NOMO-1 (cell line): Measurements from ENCODE around the gene SLC12A3.

Experiments used
- DNase-seq, 2 experiments: peaks; one replicate each; lab custom pipeline; 2025; ENCODE audit not compliant: unreplicated experiment in 2 of 2; lab: John Stamatoyannopoulos, UW

SLC12A3 gene

GRCh38 chr16:56961851-56962281 is 96.9 kb downstream of the SLC12A3 start, which contains the start of gene CETP:
Gene CETP (plus strand): TSS chr16:56961950. CDS start chr16:56961980, 30 bp downstream.
- DNase-seq = no peak

DNA sequence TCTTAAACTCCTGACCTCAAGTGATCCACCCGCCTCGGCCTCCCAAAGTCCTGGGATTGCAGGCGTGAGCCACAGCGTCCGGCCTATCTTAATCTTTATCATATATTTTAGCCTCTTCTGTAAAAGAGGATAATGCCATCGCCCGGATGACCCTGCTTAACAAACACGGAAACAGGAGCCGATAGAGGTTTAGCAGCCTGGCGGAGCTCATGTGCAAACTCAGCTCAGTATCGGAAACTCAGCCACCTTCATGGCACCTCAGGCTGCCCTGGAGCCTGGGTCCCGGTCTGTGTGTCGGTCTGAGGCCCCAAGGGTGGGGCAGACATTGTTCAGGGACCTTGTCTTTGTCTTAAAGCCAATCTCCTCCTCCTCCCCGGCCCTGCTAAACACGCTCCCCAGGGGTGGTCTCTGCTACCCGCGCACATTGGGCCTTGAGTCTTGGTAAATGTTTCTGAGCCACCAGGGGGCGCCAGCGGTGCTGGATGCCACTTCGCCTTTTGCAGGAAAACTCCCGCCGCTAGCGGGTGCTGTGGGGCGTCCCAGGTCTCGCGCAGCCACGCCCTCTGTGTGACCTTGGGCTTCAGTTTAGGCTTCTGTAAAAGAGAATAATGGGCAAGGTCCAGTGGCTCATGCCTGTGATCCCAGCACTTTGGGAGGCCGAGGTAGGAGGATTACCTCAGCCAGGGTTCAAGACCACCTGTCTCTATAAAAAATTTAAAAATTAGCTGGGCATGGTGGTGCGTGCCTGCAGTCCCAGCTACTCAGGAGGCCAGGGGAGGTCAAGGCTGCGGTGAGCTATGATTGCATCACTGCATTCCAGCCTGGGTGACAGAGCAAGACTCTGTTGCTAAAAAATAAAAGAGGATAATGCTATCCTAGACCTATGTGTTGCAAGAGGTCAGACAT is 99.5 kb downstream of the SLC12A3 start:
- peak; percentile 53 to 79 for DNase-seq
